Measurements from ENCODE around the gene RHBDL2. TPM values are rescaled to one million over a fixed set of nuclear protein-coding genes. Genes with fewer than 3 reads are reported as not detected.

The RHBDL2 gene
- total and polyA plus RNA-seq, 9 of the 15 experiments (the other 6 are each of a cell fraction or from before 2014, with no cell fraction given), result not detected

DNA sequence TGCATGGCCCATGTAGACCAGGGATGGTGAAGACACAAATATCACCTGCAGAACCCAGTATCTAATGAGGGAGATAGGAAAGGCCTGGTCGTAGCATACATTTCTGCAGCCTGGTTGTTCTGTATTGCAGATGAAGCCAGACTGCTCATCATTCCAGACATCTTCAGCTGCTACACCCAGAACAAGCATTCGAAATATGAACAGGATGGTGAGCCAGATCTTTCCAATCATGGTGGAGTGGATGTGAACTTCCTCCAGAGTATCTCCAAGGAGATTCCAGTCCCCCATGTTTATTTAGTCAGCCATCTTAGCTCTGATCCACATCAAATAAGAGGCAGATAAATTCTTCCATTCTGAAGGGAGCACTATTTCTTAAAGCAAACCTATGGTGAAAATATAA, 65.8 kb downstream of the RHBDL2 start:
- Histone ChIP-seq H3K36me3 (ENCODE audit: control insufficient read depth, insufficient read depth, low read length) (peaks cover 2% of the 10 kb centered on the region; the same call in 1 of the 3 replicates), H3K27me3 (ENCODE audit: control insufficient read depth in 2 of 2, insufficient read depth in 2 of 2, low read length in 2 of 2) (no peaks in the 10 kb centered on the region), H3K4me3 (no peak overlapping the region), H2AFZ (ENCODE audit: low read depth, low read length) (peak overlapping the region; percentile 46), H3K27ac (ENCODE audit: extremely low read depth, low read depth, low read length) (no peak overlapping the region), H4K20me1 (replicated peaks; ENCODE audit: control insufficient read depth, insufficient read depth, low read length) (no peaks in the 10 kb centered on the region), H3K9me1 (ENCODE audit: control insufficient read depth, insufficient read depth, low read length) (no peaks in the 10 kb centered on the region), H3K79me2 (ENCODE audit: control insufficient read depth, insufficient read depth, low read length) (peaks cover 20% of the 10 kb centered on the region), H3K9me3 (replicated peaks; ENCODE audit: control insufficient read depth, insufficient read depth, low read depth, low read length) (no peaks in the 10 kb centered on the region), H3K4me2 (ENCODE audit: insufficient read depth, low read length) (peak overlapping the region; percentile 9; the same call in 1 of the 2 replicates), H3K9ac (ENCODE audit: insufficient read depth in 1 of 2, low read depth in 2 of 2, low read length in 2 of 2) (no peak overlapping the region), H3K4me1 (replicated peaks in 1 of 2; ENCODE audit: control insufficient read depth in 2 of 2, insufficient read depth in 2 of 2, low read length in 2 of 2) (peaks cover 7 to 20% of the 10 kb centered on the region in 2 experiments; a peak in 4 of 5 replicates)
- ATAC-seq, result no peak
- ChIA-PET POLR2A (interaction anchor here (1.0 to 1.4 kb wide), 2 partner anchors 11 to 17 kb away, joined by 3 to 4 read pairs; no protein-coding TSS in a partner anchor), CTCF (ENCODE audit: low intra/inter-chr PET ratio) (no interaction called here)
- WGBS (ENCODE audit: insufficient coverage, low coverage, missing lambda C conversion rate), result 45% methylated on average over 2 of the region's 2 CpGs
- no peak for DNase-seq (ENCODE audit: extremely low read depth in 1 of 4, low spot score in 3 of 4)
- intact Hi-C loops (cut with micrococcal nuclease), result no loop called here
- FAIRE-seq, result no peak
- BruUV-seq (replicated peaks), result no TSS peak
- in situ Hi-C loops (cut with MboI), result no loop called here
- TF ChIP-seq ZFP30 (CRISPR knock-in tag; IDR thresholded peaks at IDR 0.05; ENCODE audit: borderline replicate concordance) (no peak), MCM3 (IDR thresholded peaks at IDR 0.05) (no peak), KLF10 (CRISPR knock-in tag; IDR thresholded peaks at IDR 0.05) (no peak), ZNF717 (CRISPR knock-in tag; IDR thresholded peaks at IDR 0.05) (no peak)
- TF ChIP-seq, protein P1, sequence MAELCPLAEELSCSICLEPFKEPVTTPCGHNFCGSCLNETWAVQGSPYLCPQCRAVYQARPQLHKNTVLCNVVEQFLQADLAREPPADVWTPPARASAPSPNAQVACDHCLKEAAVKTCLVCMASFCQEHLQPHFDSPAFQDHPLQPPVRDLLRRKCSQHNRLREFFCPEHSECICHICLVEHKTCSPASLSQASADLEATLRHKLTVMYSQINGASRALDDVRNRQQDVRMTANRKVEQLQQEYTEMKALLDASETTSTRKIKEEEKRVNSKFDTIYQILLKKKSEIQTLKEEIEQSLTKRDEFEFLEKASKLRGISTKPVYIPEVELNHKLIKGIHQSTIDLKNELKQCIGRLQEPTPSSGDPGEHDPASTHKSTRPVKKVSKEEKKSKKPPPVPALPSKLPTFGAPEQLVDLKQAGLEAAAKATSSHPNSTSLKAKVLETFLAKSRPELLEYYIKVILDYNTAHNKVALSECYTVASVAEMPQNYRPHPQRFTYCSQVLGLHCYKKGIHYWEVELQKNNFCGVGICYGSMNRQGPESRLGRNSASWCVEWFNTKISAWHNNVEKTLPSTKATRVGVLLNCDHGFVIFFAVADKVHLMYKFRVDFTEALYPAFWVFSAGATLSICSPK (IDR thresholded peaks at IDR 0.05; ENCODE audit: borderline replicate concordance), result no peak

All from K562 (cell line).